Spleen (tissue), 7 donors: ENCODE measurements around the gene ABTB1.

ENCODE experiments used
- CTCF ChIP-seq, 11 experiments: fragments of 200-600 bp in 7 of 11; fragments of 450-650 bp in 4 of 11; sonication (generic) in 4 of 11; IDR thresholded peaks in 8 of 11; conservative IDR thresholded peaks in 3 of 11; 1 replicate in 7 of 11; 2 replicates in 4 of 11; pipeline versions ENCODE4 v1.4.0 to v1.8.0; 2016 to 2021; ENCODE audit warnings: antibody characterized with exemption in 11 of 11, inconsistent platforms in 4 of 11, mild to moderate bottlenecking in 1 of 11
- POLR2A ChIP-seq, 3 donors: fragments of 450-650 bp; IDR thresholded peaks; one replicate each; pipeline ENCODE4 v1.5.1; 2017; ENCODE audit warnings: antibody characterized with exemption in 3 of 3, mild to moderate bottlenecking in 1 of 3
- donor health status: DM: no; HTN: no; CAD: no; lungs with moderate emphysema.
- donor health status: DM: no; HTN: no; CAD: no.
- donor health status: DM: no; HTN: no; CAD: no.

- TF ChIP-seq CTCF (IDR thresholded peaks at IDR 0.05 in 8 of 11, conservative IDR thresholded peaks at IDR 0.05 in 3 of 11) (no peak), POLR2A (IDR thresholded peaks at IDR 0.05) (no peak)
Measured at GRCh38 chr3:127654374-127654773, 18.4 kb upstream of the ABTB1 start.
